HG02571 (cell line): ENCODE results near the gene TTBK2.
A peak's percentile ranks its signal among the peaks of the same experiment; 100 is the strongest.
"Not testable (repeated sequence)": the region's sequence is repeated elsewhere in the genome, so short reads cannot be mapped to it uniquely, and the experiment has no call there.

Experiments used
- ATAC-seq: cut with Tn5 transposase; IDR thresholded peaks from one replicate; pipeline ENCODE4 v1.9.1; 2021; ENCODE audit warnings: mild to moderate bottlenecking, moderate library complexity; ENCODE audit not compliant: unreplicated experiment

Gene TTBK2

DNA sequence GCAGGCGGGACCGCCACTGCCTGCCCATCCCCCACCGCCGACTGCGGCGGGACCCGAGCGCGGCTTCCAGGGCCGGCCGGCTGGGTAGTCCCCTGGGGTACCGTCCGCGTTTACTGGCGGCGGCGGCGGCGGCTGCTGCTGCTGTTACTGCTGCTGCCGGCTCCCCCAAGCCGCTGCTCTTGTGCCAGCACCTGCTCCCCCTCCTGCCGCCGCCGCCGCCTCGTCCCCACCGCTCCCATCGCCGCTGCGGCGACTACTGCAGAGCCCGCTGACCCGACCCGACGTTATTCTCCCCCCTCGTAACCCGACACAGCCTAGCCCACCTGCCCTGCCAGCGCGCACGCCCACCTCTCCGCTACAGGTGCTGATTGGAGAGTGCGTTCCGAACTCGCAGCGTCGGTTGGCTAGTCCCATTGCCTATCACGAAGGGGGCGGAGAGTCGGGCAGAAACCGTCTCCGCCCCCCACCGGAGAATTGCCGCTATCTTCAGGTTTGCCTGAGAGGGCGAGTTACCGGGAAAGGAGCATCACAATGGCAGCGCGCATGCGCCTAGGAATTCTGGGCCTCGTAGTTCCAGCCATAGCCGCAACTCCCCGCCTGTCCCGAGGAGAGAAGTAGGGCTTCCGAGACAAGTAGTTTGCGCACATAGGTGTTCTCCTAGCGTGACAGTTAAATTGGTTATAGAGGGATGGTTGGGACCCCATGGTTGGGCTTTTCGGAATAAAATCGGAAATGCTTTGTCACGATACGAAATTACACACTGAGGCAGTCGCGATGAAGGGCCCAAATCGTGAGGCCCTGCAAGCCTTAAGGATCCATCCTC is at the start of gene TTBK2:
TTBK2 (minus strand) TSS at position 260 of the 823 bp plus-strand sequence. CDS start 42,161 bp downstream, outside the sequence.
- peak; percentile 94 for ATAC-seq

GRCh38 chr15:42964476-42964875 is 43.9 kb upstream of the TTBK2 start:
- ATAC-seq = no peak

DNA sequence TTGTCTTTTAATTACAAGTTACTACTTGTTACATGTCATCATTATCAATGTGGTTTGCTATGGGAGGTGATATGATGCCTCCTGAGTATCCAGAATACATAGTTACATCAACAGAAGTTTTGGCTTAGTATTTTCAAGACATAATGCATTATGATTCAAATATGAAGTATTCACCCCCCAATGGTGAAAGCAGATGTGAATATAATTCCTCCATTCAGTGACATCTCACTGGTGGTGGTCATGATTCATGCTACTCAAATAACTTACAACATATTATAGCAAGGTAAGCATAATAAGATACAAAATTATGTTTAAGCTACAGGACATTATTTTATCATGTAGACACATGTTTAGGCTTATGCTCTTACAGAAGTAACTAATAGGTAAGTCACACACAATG is 34.9 kb upstream of the TTBK2 start:
- no peak for ATAC-seq

DNA sequence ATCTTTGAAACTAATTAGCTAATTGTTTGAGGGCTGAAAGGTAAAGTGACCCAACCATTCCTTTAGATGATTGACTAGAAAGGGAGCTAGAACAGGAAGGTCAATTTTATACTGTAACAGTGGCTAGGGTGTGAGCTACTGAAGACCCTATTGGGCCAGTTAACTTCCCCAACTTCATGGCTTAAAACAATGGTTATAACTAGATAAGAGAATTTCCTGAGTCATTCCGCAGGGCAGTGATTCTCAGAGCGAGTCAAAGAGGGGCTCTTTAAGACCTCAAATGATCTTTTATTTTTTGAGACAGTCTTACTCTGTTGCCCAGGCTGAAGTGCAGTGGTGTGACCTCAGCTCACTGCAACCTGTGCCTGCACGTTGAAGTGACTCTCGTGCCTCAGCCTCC is 33.7 kb upstream of the TTBK2 start:
- ATAC-seq = no peak

DNA sequence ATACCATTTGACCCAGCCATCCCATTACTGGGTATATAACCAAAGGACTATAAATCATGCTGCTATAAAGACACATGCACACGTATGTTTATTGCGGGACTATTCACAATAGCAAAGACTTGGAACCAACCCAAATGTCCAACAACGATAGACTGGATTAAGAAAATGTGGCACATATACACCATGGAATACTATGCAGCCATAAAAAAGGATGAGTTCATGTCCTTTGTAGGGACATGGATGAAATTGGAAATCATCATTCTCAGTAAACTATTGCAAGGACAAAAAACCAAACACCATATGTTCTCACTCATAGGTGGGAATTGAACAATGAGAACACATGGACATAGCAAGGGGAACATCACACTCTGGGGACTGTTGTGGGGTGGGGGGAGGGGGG is 28.3 kb upstream of the TTBK2 start:
- not testable (repeated sequence) for ATAC-seq

- no peak for ATAC-seq
These were observed 19.9 kb upstream of the TTBK2 start for GRCh38 chr15:42940527-42940926.

DNA sequence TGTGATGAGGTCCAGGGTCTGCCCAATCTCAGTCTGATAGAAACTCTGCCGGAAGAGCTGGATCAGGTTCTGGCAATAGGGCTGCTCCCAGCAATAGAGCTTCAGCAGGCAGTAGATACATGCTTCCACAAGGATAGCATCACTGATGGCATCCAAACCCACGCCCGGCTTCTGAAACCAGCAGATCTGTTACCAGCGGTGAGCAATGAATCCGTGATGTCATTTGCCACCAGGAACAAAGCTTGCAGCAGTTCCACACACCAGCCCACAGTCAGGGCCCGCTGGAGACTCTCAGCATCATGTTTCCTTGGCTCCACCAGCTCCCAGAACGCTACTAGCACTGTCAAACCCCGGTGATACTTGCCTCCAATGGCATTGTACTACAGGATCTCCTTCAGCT is 19.3 kb upstream of the TTBK2 start:
- no peak for ATAC-seq

GRCh38 chr15:42937143-42937542 is 16.6 kb upstream of the TTBK2 start:
- no peak for ATAC-seq

GRCh38 chr15:42933886-42934667 is 13.5 kb upstream of the TTBK2 start:
- ATAC-seq = no peak

DNA sequence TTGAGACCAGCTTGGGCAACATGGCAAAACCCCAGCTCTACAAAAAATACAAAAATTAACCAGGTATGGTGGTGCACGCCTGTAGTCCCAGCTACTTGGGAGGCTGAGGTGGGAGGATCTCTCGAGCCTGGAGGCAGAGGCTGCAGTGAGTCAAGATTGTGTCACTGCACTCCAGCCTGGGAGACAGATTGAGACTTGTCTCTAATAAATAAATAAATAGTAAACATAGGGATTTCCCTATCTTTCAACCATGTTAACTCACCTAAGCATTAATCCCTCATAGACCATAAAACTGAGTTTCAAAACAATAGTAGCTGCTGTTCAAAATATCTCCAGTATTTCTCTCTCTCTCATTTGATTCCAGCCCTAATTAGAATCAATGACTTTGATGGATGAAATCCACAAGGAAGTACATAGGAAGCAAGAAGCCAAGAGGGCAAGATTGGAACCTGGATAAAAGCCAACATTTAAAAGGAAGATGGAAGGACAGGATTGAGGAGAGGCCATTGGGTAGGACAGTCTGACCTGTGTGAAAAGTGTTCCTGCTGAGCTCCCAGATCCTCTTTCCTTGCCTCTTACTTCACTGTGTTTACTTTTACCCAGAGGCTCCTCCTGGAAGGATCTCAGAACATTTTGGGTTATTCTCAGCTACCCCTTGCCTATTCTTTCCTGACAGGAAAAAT is 12.4 kb upstream of the TTBK2 start:
- no peak for ATAC-seq

DNA sequence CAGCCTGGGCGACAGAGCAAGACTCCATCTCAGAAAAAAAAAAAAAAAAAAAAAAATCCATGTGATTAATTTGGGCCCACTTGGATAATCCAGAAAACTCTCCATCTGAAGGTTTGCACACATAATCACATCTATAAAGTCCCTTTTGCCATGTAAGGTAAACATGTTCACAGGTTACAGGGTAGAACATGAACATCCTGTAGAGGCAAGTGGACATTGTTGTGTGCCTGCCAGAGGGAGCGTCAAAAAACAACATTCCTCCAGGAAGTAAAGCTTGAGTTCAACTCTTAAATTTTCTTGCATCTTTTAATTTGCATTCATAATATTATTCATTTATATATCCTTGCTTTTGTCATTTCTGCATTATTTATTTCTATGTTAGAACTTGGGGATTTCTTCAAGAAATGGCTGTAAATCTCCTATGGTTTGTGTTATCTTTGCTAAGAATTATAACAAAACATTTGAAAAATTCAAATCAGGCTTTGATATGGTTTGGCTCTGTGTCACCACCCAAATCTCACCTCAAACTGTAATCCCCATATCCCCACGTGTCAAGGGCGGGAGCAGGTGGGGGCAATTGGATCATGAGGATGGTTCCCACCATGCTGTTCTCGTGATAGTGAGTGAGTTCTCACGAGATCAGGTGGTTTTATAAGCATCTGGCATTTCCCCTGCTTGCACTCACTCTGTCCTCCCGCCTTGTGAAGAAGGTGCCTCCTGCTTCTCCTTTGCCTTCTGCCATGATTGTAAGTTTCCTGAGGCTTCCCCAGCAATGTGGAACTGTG is 11.3 kb upstream of the TTBK2 start:
- no peak for ATAC-seq

GRCh38 chr15:42929306-42929848 is 8.8 kb upstream of the TTBK2 start:
- ATAC-seq = no peak

DNA sequence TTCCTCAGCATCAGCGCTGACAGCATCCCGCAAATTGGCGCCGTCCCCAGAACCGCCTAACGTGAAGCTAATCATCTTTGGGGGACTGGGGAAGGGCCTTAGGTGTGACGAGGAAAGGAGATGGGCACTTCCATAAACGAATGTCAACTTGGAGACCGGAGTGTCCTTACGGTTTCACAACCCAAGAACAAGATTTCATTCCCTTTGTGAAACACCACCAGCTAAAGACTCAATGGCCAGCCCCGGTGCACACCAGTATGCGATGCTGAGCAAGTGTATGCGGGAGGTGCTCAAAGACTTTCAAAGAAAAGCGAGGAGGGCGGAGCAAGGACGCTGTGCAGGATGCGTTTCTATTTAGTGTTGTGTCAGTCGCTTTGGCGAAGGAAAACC is 759 bp upstream of the TTBK2 start:
- no peak for ATAC-seq

- peak; percentile 20 for ATAC-seq
These were observed 619 bp downstream of the TTBK2 start for GRCh38 chr15:42919799-42920518.

- ATAC-seq = no peak
These were observed 1.3 kb downstream of the TTBK2 start for GRCh38 chr15:42919308-42919707.

- no peak for ATAC-seq
These were observed 2.5 kb downstream of the TTBK2 start for GRCh38 chr15:42918047-42918446.

DNA sequence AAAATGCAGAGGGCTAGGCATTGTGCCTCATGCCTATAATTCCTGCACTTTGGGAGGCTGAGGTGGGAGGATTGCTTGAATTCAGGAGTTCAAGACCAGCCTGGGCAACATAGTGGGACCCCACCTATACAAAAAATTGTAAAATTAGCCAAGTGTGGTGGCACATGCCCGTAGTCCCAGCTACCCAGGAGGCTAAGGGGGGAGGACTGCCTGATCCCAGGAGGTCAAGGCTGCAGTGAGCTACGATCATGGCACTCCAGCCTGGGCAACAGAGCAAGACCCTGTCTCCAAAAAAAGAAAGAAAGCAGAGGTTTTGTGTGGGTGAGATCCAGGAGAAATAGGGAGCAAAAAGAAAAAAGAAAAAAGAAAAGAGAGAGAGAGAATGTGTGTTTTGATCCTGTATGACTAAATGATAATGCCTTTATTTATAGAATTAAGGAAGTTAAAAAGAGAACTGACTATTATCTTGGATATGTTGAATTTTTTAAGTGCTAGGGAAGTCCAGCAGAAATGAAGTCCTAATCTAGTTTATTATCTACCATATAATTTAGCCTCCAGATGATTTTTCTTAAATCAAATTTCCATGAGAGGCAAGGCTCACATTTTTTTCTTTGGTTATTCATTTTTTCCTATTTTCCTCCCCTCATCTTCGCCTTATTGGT is 4.8 kb downstream of the TTBK2 start:
- ATAC-seq = no peak

DNA sequence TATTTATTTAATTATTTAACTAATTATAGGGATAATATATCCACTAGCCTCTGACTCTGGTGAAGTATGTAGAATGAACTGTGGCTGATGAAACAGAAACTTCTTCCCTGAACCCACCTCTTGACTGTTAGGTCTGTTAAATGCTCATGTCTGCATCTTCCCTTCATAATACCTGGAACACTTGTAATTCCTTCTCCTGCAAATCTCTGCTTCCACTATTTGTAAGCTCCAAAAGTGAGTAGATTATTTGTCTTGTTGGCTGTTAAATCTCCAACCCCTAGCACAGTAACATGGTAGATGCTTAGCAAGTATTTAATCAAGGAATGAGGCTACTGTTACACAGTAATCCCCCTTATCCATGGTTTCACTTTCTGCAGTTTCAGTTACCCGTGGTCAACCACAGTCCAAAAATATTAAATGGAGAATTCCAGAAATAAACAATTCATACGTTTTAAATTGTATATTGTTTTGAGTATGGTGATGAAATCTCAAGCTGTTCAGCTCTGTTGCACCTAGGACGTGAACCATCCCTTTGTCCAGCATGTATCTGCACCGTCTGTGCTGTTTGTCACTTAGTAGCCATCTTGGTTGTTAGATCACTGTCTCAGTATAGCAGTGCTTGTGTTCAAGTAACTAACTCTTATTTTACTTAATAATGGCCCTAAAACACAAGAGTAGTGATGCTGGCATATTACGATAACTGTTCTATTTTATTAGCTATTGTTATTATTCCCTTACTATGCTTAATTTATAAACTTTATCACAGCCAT is 5.7 kb downstream of the TTBK2 start:
- ATAC-seq = no peak
